Stimulated activated CD4-positive, alpha-beta T cell treated with anti-CD3 and anti-CD28 coated beads, TNF-alpha, amount 100 ng/mL, for 48 hours (primary cell): ENCODE results near the gene TMED10.
"Not testable (repeated sequence)": the region's sequence is repeated elsewhere in the genome, so short reads cannot be mapped to it uniquely, and the experiment has no call there.

Experiments used
- DNase-seq, 3 donors: peaks; one replicate each; pipeline ENCODE4 v3.0.0-alpha.2; 2020; ENCODE audit warnings: low read depth in 3 of 3

TMED10 gene

DNA sequence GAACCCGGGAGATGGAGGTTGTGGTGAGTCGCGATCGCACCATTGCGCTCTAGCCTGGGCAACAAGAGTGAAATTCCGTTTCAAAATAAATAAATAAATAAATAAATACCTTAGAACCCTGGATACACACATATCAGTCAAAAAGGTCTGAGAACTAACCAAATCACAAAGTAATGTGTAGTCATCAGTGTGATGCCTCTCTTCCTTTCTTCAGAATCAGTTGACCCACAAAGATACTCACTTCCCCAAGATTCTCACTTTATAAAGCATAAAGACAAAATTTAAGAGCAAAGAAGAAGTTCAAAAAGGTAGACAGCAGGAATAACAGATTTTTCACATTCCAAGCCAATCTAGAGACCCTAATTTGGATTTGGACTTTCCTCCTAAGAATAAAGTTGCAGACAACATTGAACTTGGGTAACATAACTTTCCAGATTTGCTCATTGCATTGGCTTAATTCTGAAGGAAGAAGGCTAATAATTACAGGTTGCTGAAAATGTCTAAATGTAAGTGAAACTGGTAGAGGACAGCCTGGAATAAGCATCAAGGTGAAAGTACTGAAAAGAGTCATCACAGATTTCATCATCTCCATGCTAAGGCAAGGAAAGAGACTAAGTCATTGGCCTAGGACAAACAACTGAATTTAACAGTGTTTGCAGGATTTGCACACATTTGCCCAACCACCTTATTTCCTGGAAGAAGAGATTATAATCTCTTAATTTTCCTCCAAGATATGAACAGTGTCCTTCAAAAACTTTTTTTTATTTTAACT lies 17.4 kb downstream of the TMED10 start:
- DNase-seq: no peak

- DNase-seq: no peak
Measured at GRCh38 chr14:75156901-75157300, 19.5 kb downstream of the TMED10 start.

DNA sequence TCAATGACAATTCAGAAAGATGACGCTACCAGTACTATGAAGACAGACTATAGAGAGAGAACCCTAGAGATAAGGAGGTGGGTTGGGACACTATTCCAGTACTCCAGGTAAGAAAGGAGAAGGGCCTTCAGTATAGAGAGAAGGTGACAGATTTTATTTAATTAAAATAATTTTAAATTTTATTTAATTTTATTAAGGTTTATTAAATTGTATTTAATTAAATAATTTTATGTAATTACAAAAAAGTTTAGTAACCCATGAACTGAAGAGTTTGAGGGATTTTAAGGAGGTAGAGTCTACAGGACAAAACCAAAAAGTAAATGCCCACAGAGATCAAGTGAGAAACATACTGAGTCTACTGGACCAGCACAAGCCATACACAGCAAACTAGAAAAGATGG lies 20.3 kb downstream of the TMED10 start:
- no peak for DNase-seq

DNA sequence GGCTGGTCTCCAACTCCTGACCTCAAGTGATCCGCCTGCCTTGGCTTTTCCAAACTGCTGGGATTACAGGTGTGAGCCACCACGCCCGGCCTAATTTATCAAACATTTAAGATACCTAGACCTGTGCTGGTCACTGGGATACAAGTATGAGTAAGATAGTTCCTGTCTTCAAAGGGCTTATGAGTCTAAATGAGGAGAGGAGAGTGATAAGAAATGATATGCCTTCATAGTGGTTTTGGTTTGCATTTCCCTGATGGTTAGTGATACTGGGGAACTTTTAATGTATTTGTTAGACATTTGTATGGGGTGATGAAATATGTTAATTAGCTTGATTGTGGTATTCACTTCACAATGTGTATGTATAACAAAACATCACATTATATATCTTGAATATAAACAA lies 21.2 kb downstream of the TMED10 start:
- no peak for DNase-seq

DNA sequence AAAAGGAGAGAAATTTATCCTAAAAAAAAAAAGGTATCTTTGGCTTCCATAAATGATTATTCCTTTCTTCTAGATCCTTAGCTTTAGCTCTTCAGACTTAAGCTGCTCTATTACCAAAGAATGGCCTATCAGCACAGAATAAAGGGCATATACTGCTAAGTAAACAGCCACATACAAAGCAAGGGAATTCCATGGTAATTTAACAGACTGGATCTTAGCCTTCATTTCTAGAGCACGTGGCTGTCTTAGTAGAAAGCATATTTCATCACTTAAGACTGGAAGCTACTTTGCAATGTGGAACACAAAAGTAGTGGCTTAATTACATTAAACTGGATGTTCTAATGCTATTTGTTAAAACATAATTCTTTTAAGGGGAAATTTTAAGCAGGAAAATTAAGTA lies 23.1 kb downstream of the TMED10 start:
- no peak for DNase-seq

GRCh38 chr14:75151851-75152250 lies 24.6 kb downstream of the TMED10 start:
- DNase-seq: no peak

DNA sequence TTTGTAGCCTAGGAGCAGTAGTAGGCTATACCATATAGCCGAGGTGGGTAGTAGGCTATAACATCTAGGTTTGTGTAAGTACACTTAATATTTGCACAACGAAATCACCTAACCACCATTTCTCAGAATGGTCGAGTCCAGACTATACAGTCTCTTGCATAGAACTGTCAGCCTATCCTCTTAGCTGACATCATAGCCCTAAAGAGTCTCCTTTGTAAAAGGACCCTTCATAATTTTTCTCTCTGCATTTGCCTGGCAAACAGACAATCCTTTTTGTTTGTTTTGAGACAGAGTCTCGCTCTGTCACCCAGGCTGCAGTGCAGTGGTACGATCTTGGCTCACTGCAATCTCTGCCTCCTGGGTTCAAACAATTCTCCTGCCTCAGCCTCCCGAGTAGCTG lies 25.8 kb downstream of the TMED10 start:
- DNase-seq: not testable (repeated sequence)

- no peak for DNase-seq
Measured at GRCh38 chr14:75150150-75150549, 26.3 kb downstream of the TMED10 start.

DNA sequence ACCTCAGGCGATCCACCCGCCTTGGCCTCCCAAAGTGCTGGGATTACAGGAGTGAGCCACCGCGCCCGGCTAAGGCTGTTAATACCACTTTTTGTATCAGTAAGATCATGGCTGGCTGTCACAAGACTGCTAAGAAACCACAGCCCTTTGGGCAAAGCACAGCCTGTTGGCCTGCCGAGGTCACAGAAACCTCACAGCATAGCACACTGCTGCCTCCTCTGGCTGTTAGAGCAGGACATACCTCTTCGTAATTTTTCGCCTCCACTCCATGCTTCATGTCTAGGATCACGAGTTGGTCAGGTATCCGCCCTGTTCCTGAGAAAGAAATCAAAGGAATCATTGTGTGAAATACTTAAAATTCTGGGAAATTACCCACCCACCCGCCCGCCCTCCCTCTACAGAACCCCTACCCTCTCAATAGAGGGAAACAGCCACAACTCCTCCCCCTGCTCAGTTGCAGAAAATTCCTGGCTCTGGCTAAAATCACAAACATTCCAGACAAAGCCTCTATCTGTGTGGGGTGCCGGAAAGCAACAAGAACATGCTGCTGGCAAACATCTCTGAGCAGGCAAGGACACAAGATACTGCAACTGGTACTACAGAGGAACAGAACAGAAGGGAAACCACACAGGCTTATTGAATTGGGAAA lies 28.9 kb downstream of the TMED10 start:
- DNase-seq: no peak

- no peak for DNase-seq
Measured at GRCh38 chr14:75144944-75145343, 31.5 kb downstream of the TMED10 start.

DNA sequence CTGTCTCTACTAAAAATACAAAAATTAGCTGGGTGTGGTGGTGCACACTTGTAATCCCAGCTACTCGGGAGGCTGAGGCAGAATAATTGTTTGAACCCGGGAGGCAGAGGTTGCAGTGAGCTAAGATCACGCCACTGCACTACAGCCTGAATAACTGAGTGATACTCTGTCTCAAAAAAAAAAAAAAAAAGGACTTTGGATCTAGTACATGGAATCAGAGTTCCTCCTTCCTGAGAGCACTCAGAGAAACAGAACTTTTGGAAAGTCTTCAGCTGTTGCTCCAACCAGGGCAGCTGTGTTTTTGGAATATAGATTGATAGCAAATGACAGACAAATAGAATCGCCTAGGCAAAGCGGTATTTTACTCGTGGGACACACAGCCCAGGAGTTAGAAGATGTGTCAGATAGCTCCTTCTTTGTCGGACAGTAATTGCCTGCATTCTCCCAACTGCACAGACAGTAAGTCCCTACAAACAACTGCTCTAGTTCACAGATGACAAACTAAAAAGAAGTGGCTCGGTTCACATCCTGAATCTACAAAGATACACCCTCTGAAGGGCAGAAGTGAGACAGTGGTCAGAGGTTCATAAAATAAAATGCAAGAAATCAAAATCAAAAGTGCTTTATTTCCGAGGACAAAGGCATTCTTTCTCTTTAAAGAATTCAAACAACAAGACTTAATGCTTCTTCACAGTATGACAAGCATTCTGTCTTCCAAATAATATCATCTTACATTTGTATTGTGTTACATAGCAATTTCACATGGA lies 32.5 kb downstream of the TMED10 start:
- no peak for DNase-seq

- DNase-seq: no peak
Measured at GRCh38 chr14:75142494-75142893, 33.9 kb downstream of the TMED10 start.

DNA sequence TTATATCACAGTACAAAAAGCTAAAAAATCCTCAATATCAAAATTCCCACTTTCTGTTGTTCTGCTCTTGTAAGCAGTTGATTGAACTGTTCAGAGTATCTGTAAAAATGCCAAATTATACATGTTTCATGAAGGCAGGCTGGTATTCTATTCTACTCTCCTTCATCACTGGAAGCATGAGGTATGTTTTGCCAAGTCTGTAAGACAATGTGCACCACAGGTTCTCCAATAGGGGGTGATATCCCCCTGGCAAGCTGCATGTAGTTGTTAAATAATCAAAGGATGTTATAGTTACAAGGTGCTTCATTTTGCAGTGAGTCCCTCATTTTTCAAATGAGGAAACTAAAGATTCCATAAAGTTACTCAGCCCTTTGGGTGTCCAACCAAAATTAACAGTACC lies 34.4 kb downstream of the TMED10 start:
- DNase-seq: no peak

GRCh38 chr14:75141062-75141461 lies 35.4 kb downstream of the TMED10 start:
- no peak for DNase-seq

DNA sequence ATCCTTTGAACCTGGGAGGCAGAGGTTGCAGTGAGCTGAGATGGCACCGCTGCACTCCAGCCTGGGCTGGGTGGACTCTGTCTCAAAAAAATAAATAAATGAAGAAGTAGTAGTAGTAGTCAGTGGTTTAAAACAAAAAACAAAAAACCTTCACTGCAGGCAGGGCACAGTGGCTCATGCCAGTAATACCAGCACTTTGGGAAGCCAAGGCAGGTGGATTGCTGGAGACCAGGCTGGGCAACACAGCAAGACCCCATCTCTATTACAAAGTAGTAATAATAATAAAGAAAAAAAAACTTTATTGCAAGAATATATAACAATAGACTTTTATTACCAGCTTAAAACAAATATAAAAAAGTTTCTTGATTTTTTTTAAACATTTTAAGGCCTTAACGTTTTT lies 35.8 kb downstream of the TMED10 start:
- no peak for DNase-seq

GRCh38 chr14:75139185-75139584 lies 37.2 kb downstream of the TMED10 start:
- DNase-seq: no peak

- no peak for DNase-seq
Measured at GRCh38 chr14:75138492-75138891, 37.9 kb downstream of the TMED10 start.

- DNase-seq: no peak
Measured at GRCh38 chr14:75134644-75135043, 41.8 kb downstream of the TMED10 start.

DNA sequence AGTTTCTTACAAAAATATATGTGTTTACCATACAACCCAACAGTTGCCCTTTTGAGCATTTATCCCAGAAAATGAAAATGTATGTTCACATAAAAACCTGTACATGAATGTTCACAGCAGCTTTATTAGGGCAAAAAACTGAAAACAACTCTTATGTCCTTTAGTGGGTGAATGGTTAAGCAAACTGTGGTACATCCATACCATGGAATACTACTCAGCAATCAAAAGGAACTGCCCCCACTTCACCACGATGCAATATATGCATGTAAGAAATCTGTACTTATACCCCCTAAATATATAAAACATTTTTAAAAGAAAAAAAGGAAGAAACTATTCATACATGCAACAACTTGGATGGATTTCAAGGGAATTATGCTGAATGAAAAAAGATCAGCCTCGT lies 42.8 kb downstream of the TMED10 start:
- DNase-seq: no peak

- DNase-seq: peak in 1 of 3 donors; percentile 54
Measured at GRCh38 chr14:75132382-75133086, 43.9 kb downstream of the TMED10 start.

GRCh38 chr14:75128596-75128990 lies 47.8 kb downstream of the TMED10 start:
- no peak for DNase-seq

DNA sequence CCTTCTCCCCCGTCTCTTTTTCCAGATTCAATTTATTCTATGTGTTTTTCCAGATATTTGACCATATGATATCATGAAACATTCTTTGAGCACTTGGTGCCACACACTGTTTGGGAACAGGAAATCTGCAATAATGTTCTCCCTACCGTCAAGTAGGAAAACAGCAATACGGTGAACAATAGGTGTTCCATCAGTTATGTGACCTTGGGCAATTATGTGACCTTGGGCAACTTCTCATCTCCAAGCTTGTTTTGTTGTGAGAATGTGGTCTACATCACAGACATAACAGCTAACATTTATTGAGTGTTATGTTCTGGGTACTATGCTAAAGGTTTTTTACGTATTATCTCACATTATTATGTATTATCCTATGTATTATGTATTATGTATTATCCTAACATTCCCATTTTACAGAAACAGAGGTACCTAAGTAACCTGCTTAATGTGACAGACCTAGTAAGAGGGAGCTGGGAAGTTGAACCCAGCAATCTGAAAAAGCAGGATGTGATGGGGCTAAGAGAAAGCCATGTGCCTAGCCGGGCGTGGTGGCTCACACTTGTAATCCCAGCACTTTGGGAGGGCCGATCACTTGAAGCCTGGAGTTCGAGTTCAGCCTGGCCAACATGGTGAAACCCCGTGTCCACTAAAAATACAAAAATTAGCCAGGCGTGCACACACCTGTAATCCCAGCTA lies 48.4 kb downstream of the TMED10 start:
- DNase-seq: no peak
